NCI-H345 (cell line): Measurements from ENCODE around the gene SUN3.
A peak's percentile ranks its signal among the peaks of the same experiment; 100 is the strongest.

Experiments
- DNase-seq: peaks from one replicate; lab custom pipeline; 2025; lab: John Stamatoyannopoulos, UW

Gene SUN3

GRCh38 chr7:48028938-48029337, at the start of gene SUN3:
SUN3 (minus strand) TSS chr7:48029107; CDS start chr7:48028938, 169 bp downstream.
- no peak for DNase-seq

- DNase-seq, result peak; percentile 40
These were observed 49.6 kb upstream of the SUN3 start for GRCh38 chr7:48078470-48078869.

- no peak for DNase-seq
These were observed 48.5 kb upstream of the SUN3 start for GRCh38 chr7:48077423-48077822.

- no peak for DNase-seq
These were observed 45.3 kb upstream of the SUN3 start for GRCh38 chr7:48074204-48074654.

GRCh38 chr7:48067475-48067874, 38.6 kb upstream of the SUN3 start:
- no peak for DNase-seq

GRCh38 chr7:48063985-48064384, 35.1 kb upstream of the SUN3 start:
- no peak for DNase-seq

GRCh38 chr7:48059706-48060105, 30.8 kb upstream of the SUN3 start:
- no peak for DNase-seq

GRCh38 chr7:48058990-48059389, 30.1 kb upstream of the SUN3 start:
- no peak for DNase-seq

GRCh38 chr7:48053736-48054135, 24.8 kb upstream of the SUN3 start:
- DNase-seq, result no peak

- no peak for DNase-seq
These were observed 23.8 kb upstream of the SUN3 start for GRCh38 chr7:48052748-48053147.

GRCh38 chr7:48049850-48050249, 20.9 kb upstream of the SUN3 start:
- no peak for DNase-seq

GRCh38 chr7:48048113-48048512, 19.2 kb upstream of the SUN3 start:
- no peak for DNase-seq

GRCh38 chr7:48046458-48046857, 17.6 kb upstream of the SUN3 start:
- no peak for DNase-seq

- no peak for DNase-seq
These were observed 16.4 kb upstream of the SUN3 start for GRCh38 chr7:48045195-48045765.

- no peak for DNase-seq
These were observed 13.7 kb upstream of the SUN3 start for GRCh38 chr7:48042636-48043035.

- DNase-seq, result no peak
These were observed 13.3 kb upstream of the SUN3 start for GRCh38 chr7:48042216-48042615.

- DNase-seq, result no peak
These were observed 12.7 kb upstream of the SUN3 start for GRCh38 chr7:48041653-48041970.

- DNase-seq, result no peak
These were observed 12.2 kb upstream of the SUN3 start for GRCh38 chr7:48040944-48041652.

GRCh38 chr7:48038815-48039506, 10.1 kb upstream of the SUN3 start:
- no peak for DNase-seq

GRCh38 chr7:48035967-48036478, 7.1 kb upstream of the SUN3 start:
- DNase-seq, result peak; percentile 24

GRCh38 chr7:48035301-48035966, 6.5 kb upstream of the SUN3 start, which contains the start of gene C7orf57:
C7orf57 (plus strand) TSS chr7:48035543; CDS start chr7:48036309, 766 bp downstream.
- peak; percentile 82 for DNase-seq

- DNase-seq, result peak; percentile 74
These were observed 5.0 kb upstream of the SUN3 start for GRCh38 chr7:48033922-48034321.
